SK-N-SH (cell line): ENCODE measurements around the gene HYAL3. TPM values are rescaled to one million over a fixed set of nuclear protein-coding genes. Genes with fewer than 3 reads are reported as not detected.

ENCODE experiments used
- CHD2 ChIP-seq: fragments of 150-350 bp; IDR thresholded peaks from 2 replicates; pipeline ENCODE4 v1.6.1; 2018; ENCODE audit warnings: low read length; ENCODE audit not compliant: partially characterized antibody
- GATA2 ChIP-seq: sonication (generic); formaldehyde crosslinking; IDR thresholded peaks from 2 replicates; pipeline ENCODE4 v1.5.0; 2020; ENCODE audit warnings: mild to moderate bottlenecking, missing genetic modification reagents
- IRF3 ChIP-seq: fragments of 150-350 bp; IDR thresholded peaks from 2 replicates; pipeline ENCODE4 v1.6.1; 2016; ENCODE audit warnings: mild to moderate bottlenecking, low read depth, low read length
- MAX ChIP-seq: IDR thresholded peaks from 2 replicates; pipeline ENCODE4 v1.4.0; 2012; ENCODE audit warnings: low read depth
- MXI1 ChIP-seq: IDR thresholded peaks from 2 replicates; pipeline ENCODE4 v1.6.1; 2012; ENCODE audit warnings: mild to moderate bottlenecking, low read depth, low read length, improper control_type of control experiment
- PBX3 ChIP-seq: IDR thresholded peaks from 2 replicates; pipeline ENCODE4; 2012
- POLR2AphosphoS5 ChIP-seq: IDR thresholded peaks from 2 replicates; pipeline ENCODE4 v1.6.1; 2012; ENCODE audit warnings: low read depth, low read length
- RCOR1 ChIP-seq: fragments of 150-350 bp; IDR thresholded peaks from 2 replicates; pipeline ENCODE4 v1.6.1; 2017; ENCODE audit warnings: antibody characterized with exemption, low read length
- REST ChIP-seq: IDR thresholded peaks from 2 replicates; pipeline ENCODE4 v1.6.1; 2012; ENCODE audit warnings: mild to moderate bottlenecking, low read depth, low read length, moderate library complexity
- SMC3 ChIP-seq: IDR thresholded peaks from 2 replicates; pipeline ENCODE4 v1.6.1; 2012; ENCODE audit warnings: low read depth, low read length, improper control_type of control experiment
- TAF1 ChIP-seq: IDR thresholded peaks from 2 replicates; pipeline ENCODE4 v1.6.1; 2012; ENCODE audit warnings: low read depth, mild to moderate bottlenecking, low read length, moderate library complexity, borderline replicate concordance
- TCF12 ChIP-seq: IDR thresholded peaks from 2 replicates; pipeline ENCODE4 v1.4.0; 2012
- ZBTB33 ChIP-seq: IDR thresholded peaks from 2 replicates; pipeline ENCODE4 v1.4.0; 2012; ENCODE audit warnings: low read depth, borderline replicate concordance
- polyA plus RNA-seq, 3 experiments: library from polyadenylated mRNA; depleted of rRNA; stranded (reverse); fragments of >200 nt; gene quantifications; 2 replicates each; pipeline ENCODE4 v1.2.3, GENCODE V29; 2012

The HYAL3 gene
- polyA plus RNA-seq, 1 of the 3 experiments (the other 2 are of a cell fraction) = 7.8 TPM

- TF ChIP-seq REST (no peak), TAF1 (0 out of 2 replicates have a peak, but pooled peaks have one; percentile 17), CHD2 (no peak), MAX (no peak), IRF3 (no peak), TCF12 (peak; percentile 72), RCOR1 (no peak), PBX3 (peak; percentile 44), ZBTB33 (peak; percentile 47; the same call in 1 of the 2 replicates), GATA2 (no peak), POLR2AphosphoS5 (peak; percentile 51), MXI1 (no peak), SMC3 (no peak)
Measured at GRCh38 chr3:50264383-50264963, 34.7 kb downstream of the HYAL3 start (continued).
